ENCODE data around the gene PDIA6. TPM values are rescaled to one million over a fixed set of nuclear protein-coding genes. Genes with fewer than 3 reads are reported as not detected.

PDIA6 gene
- total and polyA plus RNA-seq, 2 of the 4 experiments (the other 2 are of a cell fraction), result 204 to 349 TPM

- no peak overlapping the region for H3K4ac ChIP-seq (ENCODE audit: low read depth, low read length)
- ChIA-PET CTCF (interaction anchor here (1.2 kb wide), 1 partner anchor 12 kb away, joined by 3 read pairs; no protein-coding TSS in a partner anchor), POLR2A (ENCODE audit: unreplicated experiment) (no interaction called here)
- no peak overlapping the region for H4K5ac ChIP-seq (ENCODE audit: low read depth, low read length)
- DNase-seq, result no peak
- H3K27ac ChIP-seq (ENCODE audit: insufficient read depth, low read length), result no peak overlapping the region
- H3K27me3 ChIP-seq (ENCODE audit: control insufficient read depth, insufficient read depth, low read length), result no peaks in the 10 kb centered on the region
- H3K4me2 ChIP-seq (ENCODE audit: low read depth, low read length), result no peak overlapping the region
- H2BK120ac ChIP-seq (ENCODE audit: low read depth, low read length), result no peak overlapping the region
- H2BK20ac ChIP-seq (ENCODE audit: low read depth, low read length), result no peak overlapping the region
- no peak overlapping the region for H2AK5ac ChIP-seq (ENCODE audit: low read depth, low read length)
- no peak overlapping the region for H4K8ac ChIP-seq (ENCODE audit: low read depth in 2 of 2, low read length in 2 of 2)
- no peak overlapping the region for H3K14ac ChIP-seq (replicated peaks; ENCODE audit: low read depth, low read length)
- no peak overlapping the region for H2AFZ ChIP-seq (replicated peaks; ENCODE audit: low read length, poor library complexity)
- H2BK15ac ChIP-seq (ENCODE audit: low read depth, low read length), result no peak overlapping the region
- intact Hi-C loops (cut with micrococcal nuclease) (no loop called here), dilution Hi-C loops (cut with HindIII; ENCODE audit: low sequenced_read_pairs, unreplicated experiment) (no loop called here), in situ Hi-C loops (cut with MboI; ENCODE audit: low sequenced_read_pairs) (no loop called here)
- no peak overlapping the region for H3K18ac ChIP-seq (ENCODE audit: low read depth, low read length)
- no peak overlapping the region for H3K23ac ChIP-seq (ENCODE audit: low read depth, low read length)
- no peaks in the 10 kb centered on the region for H3K9me3 ChIP-seq (ENCODE audit: control insufficient read depth, insufficient read depth, low read length)
- no peak for ATAC-seq (ENCODE audit: low read depth)
- H3K4me3 ChIP-seq (ENCODE audit: insufficient read depth, low read depth, low read length), result no peak overlapping the region
- no peak overlapping the region for H3K56ac ChIP-seq (ENCODE audit: extremely low read depth, insufficient read depth, low read length)
- peaks cover 27% of the 10 kb centered on the region for H3K36me3 ChIP-seq (ENCODE audit: control insufficient read depth, insufficient read depth, low read length)
- H4K91ac ChIP-seq (ENCODE audit: insufficient read depth, low read depth, low read length), result no peak overlapping the region
- BruUV-seq (replicated peaks), result no TSS peak
- WGBS, 2 experiments (ENCODE audit: extremely low coverage in 2 of 2, insufficient read length in 1 of 2), result 100% methylated on average over 2 of the region's 4 CpGs; no CpG with 5 or more reads in 1 of the 2 experiments
- H3K4me1 ChIP-seq (ENCODE audit: control insufficient read depth, insufficient read depth, low read length), result no peaks in the 10 kb centered on the region
- no peak overlapping the region for H2AK9ac ChIP-seq (replicated peaks; ENCODE audit: low read depth, low read length, poor library complexity)
- TF ChIP-seq MXI1 (IDR thresholded peaks at IDR 0.05; ENCODE audit: borderline replicate concordance, low read depth, low read length), result no peak
- TF ChIP-seq, protein P1, sequence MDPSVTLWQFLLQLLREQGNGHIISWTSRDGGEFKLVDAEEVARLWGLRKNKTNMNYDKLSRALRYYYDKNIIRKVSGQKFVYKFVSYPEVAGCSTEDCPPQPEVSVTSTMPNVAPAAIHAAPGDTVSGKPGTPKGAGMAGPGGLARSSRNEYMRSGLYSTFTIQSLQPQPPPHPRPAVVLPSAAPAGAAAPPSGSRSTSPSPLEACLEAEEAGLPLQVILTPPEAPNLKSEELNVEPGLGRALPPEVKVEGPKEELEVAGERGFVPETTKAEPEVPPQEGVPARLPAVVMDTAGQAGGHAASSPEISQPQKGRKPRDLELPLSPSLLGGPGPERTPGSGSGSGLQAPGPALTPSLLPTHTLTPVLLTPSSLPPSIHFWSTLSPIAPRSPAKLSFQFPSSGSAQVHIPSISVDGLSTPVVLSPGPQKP (IDR thresholded peaks at IDR 0.05; ENCODE audit: borderline replicate concordance, low read depth, low read length), result no peak
- TF ChIP-seq SMC3 (IDR thresholded peaks at IDR 0.05; ENCODE audit: low read depth, low read length), result no peak
- no peak for TF ChIP-seq RFX5 (IDR thresholded peaks at IDR 0.05; ENCODE audit: low read depth, low read length)
- no peak for TF ChIP-seq POLR2A (IDR thresholded peaks at IDR 0.05; ENCODE audit: low read depth, low read length)
- TF ChIP-seq, protein P2, sequence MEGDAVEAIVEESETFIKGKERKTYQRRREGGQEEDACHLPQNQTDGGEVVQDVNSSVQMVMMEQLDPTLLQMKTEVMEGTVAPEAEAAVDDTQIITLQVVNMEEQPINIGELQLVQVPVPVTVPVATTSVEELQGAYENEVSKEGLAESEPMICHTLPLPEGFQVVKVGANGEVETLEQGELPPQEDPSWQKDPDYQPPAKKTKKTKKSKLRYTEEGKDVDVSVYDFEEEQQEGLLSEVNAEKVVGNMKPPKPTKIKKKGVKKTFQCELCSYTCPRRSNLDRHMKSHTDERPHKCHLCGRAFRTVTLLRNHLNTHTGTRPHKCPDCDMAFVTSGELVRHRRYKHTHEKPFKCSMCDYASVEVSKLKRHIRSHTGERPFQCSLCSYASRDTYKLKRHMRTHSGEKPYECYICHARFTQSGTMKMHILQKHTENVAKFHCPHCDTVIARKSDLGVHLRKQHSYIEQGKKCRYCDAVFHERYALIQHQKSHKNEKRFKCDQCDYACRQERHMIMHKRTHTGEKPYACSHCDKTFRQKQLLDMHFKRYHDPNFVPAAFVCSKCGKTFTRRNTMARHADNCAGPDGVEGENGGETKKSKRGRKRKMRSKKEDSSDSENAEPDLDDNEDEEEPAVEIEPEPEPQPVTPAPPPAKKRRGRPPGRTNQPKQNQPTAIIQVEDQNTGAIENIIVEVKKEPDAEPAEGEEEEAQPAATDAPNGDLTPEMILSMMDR (conservative IDR thresholded peaks at IDR 0.05; ENCODE audit: low read depth, low read length), result no peak
- TF ChIP-seq CHD1 (IDR thresholded peaks at IDR 0.05; ENCODE audit: low read depth, low read length), result no peak
- no peak for TF ChIP-seq MAFK (IDR thresholded peaks at IDR 0.05; ENCODE audit: low read depth, low read length)
- no peak for TF ChIP-seq RAD21 (IDR thresholded peaks at IDR 0.05; ENCODE audit: low read length)
- no peak for TF ChIP-seq BHLHE40 (IDR thresholded peaks at IDR 0.05; ENCODE audit: low read depth, low read length)
- TF ChIP-seq CEBPB (IDR thresholded peaks at IDR 0.05; ENCODE audit: low read depth, low read length), result no peak
- TF ChIP-seq MAZ (IDR thresholded peaks at IDR 0.05; ENCODE audit: borderline replicate concordance, low read depth, low read length), result no peak
- no peak for TF ChIP-seq NFE2L2 (IDR thresholded peaks at IDR 0.05; ENCODE audit: low read depth, low read length)
- TF ChIP-seq USF2 (IDR thresholded peaks at IDR 0.05; ENCODE audit: low read depth, low read length), result no peak
- TF ChIP-seq FOS (IDR thresholded peaks at IDR 0.05; ENCODE audit: low read depth, low read length), result no peak
- no peak for TF ChIP-seq RCOR1 (IDR thresholded peaks at IDR 0.05; ENCODE audit: insufficient replicate concordance, low read length)
- H4K20me1 ChIP-seq (ENCODE audit: insufficient read depth, low read length), result peaks cover 63% of the 10 kb centered on the region
- H3K79me1 ChIP-seq (ENCODE audit: low read depth in 1 of 2, low read length in 2 of 2), result peaks cover 31 to 62% of the 10 kb centered on the region in 2 experiments
- H2BK5ac ChIP-seq (ENCODE audit: low read depth, low read length, poor library complexity, severe bottlenecking), result no peak overlapping the region
- H3K9ac ChIP-seq (ENCODE audit: low read depth, low read length), result no peak overlapping the region
- H3K9me1 ChIP-seq (ENCODE audit: insufficient read depth, low read length), result no peaks in the 10 kb centered on the region
These were observed 12.4 kb downstream of the PDIA6 start for GRCh38 chr2:10800163-10800562.
